CD14-positive monocyte (primary cell): ENCODE measurements around the gene APLF. TPM values are rescaled to one million over a fixed set of nuclear protein-coding genes. Genes with fewer than 3 reads are reported as not detected.

Experiments
- DNase-seq, 3 donors: peaks; one replicate each; pipeline ENCODE4 v3.0.0-alpha.2; 2011 to 2022
- H2AFZ ChIP-seq: 2 replicates; pipeline ENCODE4 v1.6.0; 2012; ENCODE audit warnings: mild to moderate bottlenecking, low read depth, low read length, inconsistent platforms; ENCODE audit not compliant: insufficient read depth, poor library complexity, severe bottlenecking
- H3K27ac ChIP-seq, 2 donors: 1 replicate in 1 of 2; 2 replicates in 1 of 2; pipeline ENCODE4 v1.5.1; 2012 to 2013; ENCODE audit warnings: low read length in 2 of 2, control low read depth in 1 of 2, inconsistent platforms in 1 of 2, low read depth in 1 of 2, mild to moderate bottlenecking in 1 of 2
- H3K27me3 ChIP-seq, 2 donors: one replicate each; pipeline versions ENCODE4 v1.6.0 to v1.6.1; 2011 to 2013; ENCODE audit warnings: low read length in 2 of 2; ENCODE audit not compliant: control insufficient read depth in 2 of 2, insufficient read depth in 2 of 2
- H3K36me3 ChIP-seq, 2 donors: replicated peaks in 1 of 2; 1 replicate in 1 of 2; 2 replicates in 1 of 2; pipeline versions ENCODE4 v1.5.1 to v1.6.1; 2012 to 2013; ENCODE audit warnings: low read length in 2 of 2, control low read depth in 1 of 2, inconsistent platforms in 1 of 2, mild to moderate bottlenecking in 1 of 2; ENCODE audit not compliant: insufficient read depth in 2 of 2, control insufficient read depth in 1 of 2
- H3K4me1 ChIP-seq, 2 donors: 1 replicate in 1 of 2; 2 replicates in 1 of 2; pipeline versions ENCODE4 v1.5.1 to v1.6.1; 2012 to 2013; ENCODE audit warnings: low read length in 2 of 2, control low read depth in 1 of 2, inconsistent platforms in 1 of 2, mild to moderate bottlenecking in 1 of 2, moderate library complexity in 1 of 2; ENCODE audit not compliant: insufficient read depth in 2 of 2, control insufficient read depth in 1 of 2
- H3K4me2 ChIP-seq: replicated peaks from 2 replicates; pipeline ENCODE3; 2012; ENCODE audit warnings: low read length, moderate library complexity, mild to moderate bottlenecking; ENCODE audit not compliant: poor library complexity, severe bottlenecking; ENCODE audit errors: extremely low read depth
- H3K4me3 ChIP-seq, 3 experiments: fragments of 200-600 bp in 1 of 3; sonication (generic) in 1 of 3; replicated peaks in 1 of 3; 1 replicate in 2 of 3; 2 replicates in 1 of 3; pipeline ENCODE4 v1.5.1; 2011 to 2013; ENCODE audit warnings: low read length in 3 of 3, mild to moderate bottlenecking in 3 of 3, control low read depth in 2 of 3, low read depth in 2 of 3, inconsistent platforms in 1 of 3, moderate library complexity in 1 of 3
- H3K79me2 ChIP-seq: 2 replicates; pipeline ENCODE4 v1.6.0; 2012; ENCODE audit warnings: mild to moderate bottlenecking, control low read depth, inconsistent platforms, low read length, moderate library complexity; ENCODE audit not compliant: insufficient read depth
- H3K9ac ChIP-seq: 2 replicates; pipeline ENCODE4 v1.6.0; 2017; ENCODE audit warnings: low read length, mild to moderate bottlenecking; ENCODE audit not compliant: insufficient read depth, poor library complexity, severe bottlenecking
- H3K9me3 ChIP-seq, 2 donors: replicated peaks in 1 of 2; 1 replicate in 1 of 2; 2 replicates in 1 of 2; pipeline versions ENCODE4 v1.5.1 to v1.6.1; 2012 to 2013; ENCODE audit warnings: low read length in 2 of 2, control low read depth in 1 of 2; ENCODE audit not compliant: control insufficient read depth in 1 of 2, insufficient read depth in 1 of 2
- H4K20me1 ChIP-seq: 2 replicates; pipeline ENCODE4 v1.6.0; 2012; ENCODE audit warnings: mild to moderate bottlenecking, low read length, control low read depth, moderate library complexity; ENCODE audit not compliant: insufficient read depth
- H3K27ac Mint-ChIP-seq, 7 donors: one replicate each; pipeline ENCODE4 v1.8.0; 2020; ENCODE audit warnings: mild to moderate bottlenecking in 7 of 7, mixed read lengths in 7 of 7, moderate library complexity in 6 of 7, inconsistent platforms in 2 of 7
- H3K27me3 Mint-ChIP-seq, 3 donors: one replicate each; pipeline ENCODE4 v1.8.0; 2021 to 2022; ENCODE audit warnings: low read depth in 3 of 3, mild to moderate bottlenecking in 3 of 3, mixed read lengths in 3 of 3, moderate library complexity in 3 of 3, inconsistent platforms in 1 of 3
- H3K36me3 Mint-ChIP-seq, 2 donors: one replicate each; pipeline ENCODE4 v1.8.0; 2020; ENCODE audit warnings: mixed read lengths in 2 of 2, inconsistent platforms in 1 of 2, mild to moderate bottlenecking in 1 of 2
- H3K4me1 Mint-ChIP-seq: one replicate; pipeline ENCODE4 v1.8.0; 2020; ENCODE audit warnings: mild to moderate bottlenecking, mixed read lengths
- H3K4me3 Mint-ChIP-seq, 2 donors: one replicate each; pipeline ENCODE4 v1.8.0; 2020; ENCODE audit warnings: mild to moderate bottlenecking in 2 of 2, mixed read lengths in 2 of 2, moderate library complexity in 1 of 2
- H3K9me3 Mint-ChIP-seq, 7 donors: one replicate each; pipeline ENCODE4 v1.8.0; 2020 to 2022; ENCODE audit warnings: mixed read lengths in 7 of 7, mild to moderate bottlenecking in 6 of 7, moderate library complexity in 6 of 7, inconsistent platforms in 2 of 7
- WGBS: methylation state at CpG from one replicate; pipeline ENCODE4 v1.1.5; 2013; ENCODE audit warnings: missing lambda C conversion rate; ENCODE audit not compliant: insufficient coverage; 5-methylcytosine and 5-hydroxymethylcytosine counted together
- intact Hi-C, 2 donors: fragments of 100-400 bp; cut with micrococcal nuclease; formaldehyde crosslinking; loops; one replicate each; pipeline versions ENCODE4 v1.15.0 to v1.15.1; 2023
- polyA plus RNA-seq, 3 donors: library from polyadenylated mRNA; depleted of rRNA in 1 of 3; unstranded in 2 of 3; stranded (reverse) in 1 of 3; fragments of 300-500 nt in 2 of 3; fragments of >200 nt in 1 of 3; fragmentation: Illumina TruSeq in 2 of 3; gene quantifications; 1 replicate in 2 of 3; 2 replicates in 1 of 3; pipeline ENCODE4 v1.2.3, GENCODE V29; 2012 to 2021
- TF ChIP-seq, protein P1 (sequence below): fragments of 200-600 bp; IDR thresholded peaks from one replicate; pipeline ENCODE4 v1.8.0; 2022; ENCODE audit warnings: antibody characterized with exemption, mild to moderate bottlenecking

The APLF gene
- polyA plus RNA-seq, 3 donors, result 0.77 to 1.8 (median 1.2) TPM

DNA sequence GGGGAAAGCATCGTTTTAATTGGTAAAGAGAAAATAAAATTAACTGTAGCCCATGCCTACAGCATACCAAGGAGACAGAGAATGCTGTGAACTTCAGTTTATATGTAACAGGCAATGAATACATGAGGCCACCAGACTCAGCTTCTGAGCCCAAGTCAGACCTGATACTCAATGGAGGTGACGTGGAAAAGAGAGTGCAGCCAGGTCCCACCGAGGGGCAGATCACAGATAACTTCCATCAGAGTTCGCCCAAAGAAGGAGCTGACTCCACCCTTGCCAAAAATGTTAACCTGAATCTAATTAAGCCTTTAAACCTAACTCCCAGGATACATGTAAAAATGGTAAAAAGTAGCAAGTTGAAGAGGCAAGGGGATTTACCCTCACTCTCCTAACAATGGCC, 123.8 kb downstream of the APLF start:
- no peak overlapping the region for H3K4me2 ChIP-seq
- H3K36me3 ChIP-seq, result no peaks in the 10 kb centered on the region
- H3K79me2 ChIP-seq, result no peaks in the 10 kb centered on the region
- no peak overlapping the region for H3K4me3 ChIP-seq
- H3K4me1 ChIP-seq, result peaks cover 11 to 15% of the 10 kb centered on the region in 2 donors
- H3K4me3 Mint-ChIP-seq, result no peak overlapping the region
- H3K9me3 ChIP-seq, result no peaks in the 10 kb centered on the region
- H3K4me1 Mint-ChIP-seq, result peaks cover 19% of the 10 kb centered on the region
- peaks cover 0 to 3% (median 3%) of the 10 kb centered on the region in 3 donors for H3K27me3 Mint-ChIP-seq
- TF ChIP-seq, protein P1, sequence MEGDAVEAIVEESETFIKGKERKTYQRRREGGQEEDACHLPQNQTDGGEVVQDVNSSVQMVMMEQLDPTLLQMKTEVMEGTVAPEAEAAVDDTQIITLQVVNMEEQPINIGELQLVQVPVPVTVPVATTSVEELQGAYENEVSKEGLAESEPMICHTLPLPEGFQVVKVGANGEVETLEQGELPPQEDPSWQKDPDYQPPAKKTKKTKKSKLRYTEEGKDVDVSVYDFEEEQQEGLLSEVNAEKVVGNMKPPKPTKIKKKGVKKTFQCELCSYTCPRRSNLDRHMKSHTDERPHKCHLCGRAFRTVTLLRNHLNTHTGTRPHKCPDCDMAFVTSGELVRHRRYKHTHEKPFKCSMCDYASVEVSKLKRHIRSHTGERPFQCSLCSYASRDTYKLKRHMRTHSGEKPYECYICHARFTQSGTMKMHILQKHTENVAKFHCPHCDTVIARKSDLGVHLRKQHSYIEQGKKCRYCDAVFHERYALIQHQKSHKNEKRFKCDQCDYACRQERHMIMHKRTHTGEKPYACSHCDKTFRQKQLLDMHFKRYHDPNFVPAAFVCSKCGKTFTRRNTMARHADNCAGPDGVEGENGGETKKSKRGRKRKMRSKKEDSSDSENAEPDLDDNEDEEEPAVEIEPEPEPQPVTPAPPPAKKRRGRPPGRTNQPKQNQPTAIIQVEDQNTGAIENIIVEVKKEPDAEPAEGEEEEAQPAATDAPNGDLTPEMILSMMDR, result no peak
- WGBS, result no CpG with 5 or more reads among the region's 4 CpGs
- no peaks in the 10 kb centered on the region for H4K20me1 ChIP-seq
- H3K36me3 Mint-ChIP-seq, result peaks cover 0 to 6% of the 10 kb centered on the region in 2 donors
- H2AFZ ChIP-seq, result no peak overlapping the region
- H3K27me3 ChIP-seq, result no peaks in the 10 kb centered on the region
- no peak for DNase-seq
- peaks cover 0 to 9% (median 2%) of the 10 kb centered on the region in 7 donors for H3K9me3 Mint-ChIP-seq
- H3K27ac Mint-ChIP-seq, result no peak overlapping the region
- H3K27ac ChIP-seq, result no peak overlapping the region
- intact Hi-C loops, result loop anchor here in 1 of 2 donors (10.0 kb wide), 1 partner anchor 126 kb away; the partner anchor contains the start of genes APLF and FBXO48
- no peak overlapping the region for H3K9ac ChIP-seq

DNA sequence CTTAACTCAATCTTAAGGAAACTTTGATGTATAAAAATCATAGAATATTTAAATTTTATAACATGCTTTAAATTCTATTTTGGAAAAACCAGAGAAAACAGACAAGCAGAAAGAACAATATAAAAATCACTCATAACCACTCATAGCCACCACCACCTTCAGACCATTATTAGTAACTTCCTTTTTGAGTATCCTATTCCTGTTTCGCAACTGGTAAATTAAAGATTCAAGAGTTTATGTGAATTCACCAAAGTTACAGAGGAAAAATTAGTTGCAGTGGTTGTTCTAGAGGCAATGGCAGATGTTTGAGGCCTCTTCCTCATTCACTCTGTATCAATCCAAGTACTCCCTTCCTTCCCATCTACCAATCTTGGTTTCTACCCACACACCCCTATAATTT, 126.7 kb downstream of the APLF start:
- Mint-ChIP-seq H3K27me3 (peaks cover 0 to 3% (median 3%) of the 10 kb centered on the region in 3 donors), H3K4me3 (no peak overlapping the region), H3K27ac (peak overlapping the region in 2 of 7 donors; percentile 37 to 82), H3K4me1 (peaks cover 19% of the 10 kb centered on the region), H3K9me3 (peaks cover 0 to 9% (median 2%) of the 10 kb centered on the region in 7 donors), H3K36me3 (peaks cover 0 to under 1% of the 10 kb centered on the region in 2 donors)
- peak; percentile 6 to 17 (median 10) for DNase-seq
- no peak overlapping the region for H3K4me2 ChIP-seq
- no peaks in the 10 kb centered on the region for H3K9me3 ChIP-seq
- H3K9ac ChIP-seq, result no peak overlapping the region
- intact Hi-C loops, result loop anchor here in 1 of 2 donors (10.0 kb wide), 1 partner anchor 129 kb away; the partner anchor contains the start of genes APLF and FBXO48
- H3K79me2 ChIP-seq, result no peaks in the 10 kb centered on the region
- H3K4me1 ChIP-seq, result peaks cover 11 to 15% of the 10 kb centered on the region in 2 donors
- H3K4me3 ChIP-seq, result no peak overlapping the region
- no peaks in the 10 kb centered on the region for H3K27me3 ChIP-seq
- no peaks in the 10 kb centered on the region for H4K20me1 ChIP-seq
- H3K27ac ChIP-seq, result peak overlapping the region in 1 of 2 donors; percentile 14
- no CpG with 5 or more reads among the region's 1 CpG for WGBS
- TF ChIP-seq, protein P1, result no peak
- no peaks in the 10 kb centered on the region for H3K36me3 ChIP-seq
- H2AFZ ChIP-seq, result peak overlapping the region; percentile 8
